ENCODE data around the gene CORO7. TPM values are rescaled to one million over a fixed set of nuclear protein-coding genes. Genes with fewer than 3 reads are reported as not detected.

The CORO7 gene
- total and polyA plus RNA-seq, 2 donors (not counting 1 experiment from before 2014, with no cell fraction given), result 117 to 230 TPM

- H3K4me3 ChIP-seq (ENCODE audit: control extremely low read depth in 1 of 5, extremely low read depth in 1 of 5, insufficient read depth in 1 of 5, low read depth in 2 of 5, low read length in 4 of 5), result peak overlapping the region; percentile 47 to 95 (median 72)
These were observed 109.8 kb downstream of the CORO7 start for GRCh38 chr16:4306470-4307214.

More at GRCh38 chr16:4306470-4307214, 109.8 kb downstream of the CORO7 start:
- TF ChIP-seq, protein P1, sequence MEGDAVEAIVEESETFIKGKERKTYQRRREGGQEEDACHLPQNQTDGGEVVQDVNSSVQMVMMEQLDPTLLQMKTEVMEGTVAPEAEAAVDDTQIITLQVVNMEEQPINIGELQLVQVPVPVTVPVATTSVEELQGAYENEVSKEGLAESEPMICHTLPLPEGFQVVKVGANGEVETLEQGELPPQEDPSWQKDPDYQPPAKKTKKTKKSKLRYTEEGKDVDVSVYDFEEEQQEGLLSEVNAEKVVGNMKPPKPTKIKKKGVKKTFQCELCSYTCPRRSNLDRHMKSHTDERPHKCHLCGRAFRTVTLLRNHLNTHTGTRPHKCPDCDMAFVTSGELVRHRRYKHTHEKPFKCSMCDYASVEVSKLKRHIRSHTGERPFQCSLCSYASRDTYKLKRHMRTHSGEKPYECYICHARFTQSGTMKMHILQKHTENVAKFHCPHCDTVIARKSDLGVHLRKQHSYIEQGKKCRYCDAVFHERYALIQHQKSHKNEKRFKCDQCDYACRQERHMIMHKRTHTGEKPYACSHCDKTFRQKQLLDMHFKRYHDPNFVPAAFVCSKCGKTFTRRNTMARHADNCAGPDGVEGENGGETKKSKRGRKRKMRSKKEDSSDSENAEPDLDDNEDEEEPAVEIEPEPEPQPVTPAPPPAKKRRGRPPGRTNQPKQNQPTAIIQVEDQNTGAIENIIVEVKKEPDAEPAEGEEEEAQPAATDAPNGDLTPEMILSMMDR (IDR thresholded peaks at IDR 0.05), result no peak
- no peak for TF ChIP-seq EZH2 (IDR thresholded peaks at IDR 0.05; ENCODE audit: borderline replicate concordance, insufficient read depth, low read depth, low read length, poor library complexity, severe bottlenecking)
- peak overlapping the region; percentile 90 for H3K4me2 ChIP-seq (replicated peaks; ENCODE audit: low read depth, low read length, poor library complexity, severe bottlenecking)
- 36% methylated on average over 15 of the region's 16 CpGs for WGBS (ENCODE audit: insufficient coverage)
- peaks cover 14 to 38% of the 10 kb centered on the region in 2 donors for H3K4me1 ChIP-seq (ENCODE audit: control insufficient read depth in 2 of 2, insufficient read depth in 2 of 2, low read length in 2 of 2)
- H3K27ac ChIP-seq (ENCODE audit: low read length in 2 of 2), result peak overlapping the region; percentile 82 to 91
- peak overlapping the region; percentile 73 for H2AFZ ChIP-seq (ENCODE audit: insufficient read depth, low read depth, low read length, poor library complexity, severe bottlenecking)
- Mint-ChIP-seq H3K27ac (peak overlapping the region; percentile 96), H3K4me3 (peak overlapping the region; percentile 96), H3K27me3 (no peaks in the 10 kb centered on the region), H3K9me3 (ENCODE audit: insufficient read depth) (no peaks in the 10 kb centered on the region), H3K4me1 (peaks cover 35% of the 10 kb centered on the region)
- intact Hi-C loops (cut with micrococcal nuclease), result loop anchor here (1.0 to 5.0 kb wide), 7 partner anchors 33 to 386 kb away; partner anchors contain the start of genes CDIP1, CORO7, DNAJA3 and NUDT16L1
- H3K9ac ChIP-seq (ENCODE audit: low read length), result peak overlapping the region; percentile 79
- H3K36me3 ChIP-seq (replicated peaks in 1 of 2; ENCODE audit: control extremely low read depth in 1 of 2, control insufficient read depth in 1 of 2, extremely low read depth in 1 of 2, insufficient read depth in 2 of 2, low read length in 1 of 2), result no peaks in the 10 kb centered on the region
- no peaks in the 10 kb centered on the region for H3K27me3 ChIP-seq (replicated peaks in 1 of 4; ENCODE audit: control extremely low read depth in 1 of 4, control insufficient read depth in 3 of 4, insufficient read depth in 4 of 4, low read length in 3 of 4)
- H3K79me2 ChIP-seq (ENCODE audit: control insufficient read depth, insufficient read depth, low read length), result peaks cover 17% of the 10 kb centered on the region
- ChIA-PET CTCF (interaction anchor here (1.2 to 15.7 kb wide), 7 partner anchors 17 to 110 kb away, joined by 3 to 165 read pairs (median 5); partner anchors contain the start of genes CORO7 and TFAP4), POLR2A (interaction anchor here (0.6 to 1.1 kb wide), 2 partner anchors 31 to 35 kb away, joined by 3 read pairs; no protein-coding TSS in a partner anchor)
- peaks cover 0 to 2% (median 0%) of the 10 kb centered on the region in 3 donors for H3K9me3 ChIP-seq (ENCODE audit: control extremely low read depth in 1 of 3, control insufficient read depth in 2 of 3, insufficient read depth in 1 of 3, low read length in 2 of 3)
- no peak for ATAC-seq (ENCODE audit: low read depth)
- DNase-seq, result peak; percentile 57
- no peaks in the 10 kb centered on the region for H4K20me1 ChIP-seq (ENCODE audit: control insufficient read depth, insufficient read depth, low read length, poor library complexity, severe bottlenecking)

Small RNA genes within 50 kb of the gene (small RNA-seq; reads per million reads assigned to genes)
- not detected for gene AC012676.2 (ENCODE audit: insufficient read length, low read depth, low replicate concordance)

Other genes starting within 250 kb of the CORO7 start
- not detected in 2 replicates for gene SRL, start 174.5 kb downstream of the CORO7 start, total RNA-seq
- gene SRL, start 174.5 kb downstream of the CORO7 start, polyA plus RNA-seq, result not detected in 2 replicates
- gene TFAP4, start 143.6 kb downstream of the CORO7 start, total RNA-seq, result 20.7 and 25.1 TPM in 2 replicates
- 12.9 and 13.2 TPM in 2 replicates for gene TFAP4, start 143.6 kb downstream of the CORO7 start, polyA plus RNA-seq
- gene GLIS2, start 100.5 kb downstream of the CORO7 start, total RNA-seq, result not detected in 2 replicates
- not detected in 2 replicates for gene GLIS2, start 100.5 kb downstream of the CORO7 start, polyA plus RNA-seq
- gene PAM16, start 65.3 kb downstream of the CORO7 start, total RNA-seq, result 56.6 and 57.3 TPM in 2 replicates
- gene PAM16, start 65.3 kb downstream of the CORO7 start, polyA plus RNA-seq, result 64.1 and 80.4 TPM in 2 replicates
- gene VASN, start 44.7 kb downstream of the CORO7 start, total RNA-seq, result 0.66 and 0.76 TPM in 2 replicates
- 0.57 and 1.1 TPM in 2 replicates for gene VASN, start 44.7 kb downstream of the CORO7 start, polyA plus RNA-seq
- 59.3 and 68.1 TPM in 2 replicates for gene DNAJA3, start 9.3 kb upstream of the CORO7 start, total RNA-seq
- gene DNAJA3, start 9.3 kb upstream of the CORO7 start, polyA plus RNA-seq, result 65.2 and 67.7 TPM in 2 replicates
- 46.7 and 48.6 TPM in 2 replicates for gene NMRAL1, start 58.0 kb upstream of the CORO7 start, total RNA-seq
- gene NMRAL1, start 58.0 kb upstream of the CORO7 start, polyA plus RNA-seq, result 42.6 and 68.8 TPM in 2 replicates
- gene HMOX2, start 59.8 kb upstream of the CORO7 start, total RNA-seq, result 36.5 TPM in 2 replicates
- gene HMOX2, start 59.8 kb upstream of the CORO7 start, polyA plus RNA-seq, result 21.8 and 39.0 TPM in 2 replicates
- 18.0 and 20.3 TPM in 2 replicates for gene CDIP1, start 122.2 kb upstream of the CORO7 start, total RNA-seq
- 12.8 and 12.9 TPM in 2 replicates for gene CDIP1, start 122.2 kb upstream of the CORO7 start, polyA plus RNA-seq
- 0.66 and 0.79 TPM in 2 replicates for gene C16orf96, start 139.7 kb upstream of the CORO7 start, total RNA-seq
- 0.31 and 0.40 TPM in 2 replicates for gene C16orf96, start 139.7 kb upstream of the CORO7 start, polyA plus RNA-seq
- gene UBALD1, start 198.3 kb upstream of the CORO7 start, total RNA-seq, result 31.7 and 36.6 TPM in 2 replicates
- 25.6 and 35.4 TPM in 2 replicates for gene UBALD1, start 198.3 kb upstream of the CORO7 start, polyA plus RNA-seq
- 89.2 and 89.8 TPM in 2 replicates for gene MGRN1, start 208.2 kb upstream of the CORO7 start, total RNA-seq
- gene MGRN1, start 208.2 kb upstream of the CORO7 start, polyA plus RNA-seq, result 16.5 and 22.7 TPM in 2 replicates